GM12874 (cell line): ENCODE results near the gene OR52N2.

ENCODE experiments used
- CTCF ChIP-seq: IDR thresholded peaks from 2 replicates; pipeline ENCODE4 v1.5.1; 2011; ENCODE audit warnings: low read depth, mild to moderate bottlenecking, control low read depth, low read length, moderate library complexity; ENCODE audit not compliant: insufficient read depth

The OR52N2 gene

GRCh38 chr11:5841797-5842196, 33.1 kb downstream of the OR52N2 start, which contains the start of gene OR52E6:
Gene OR52E6, minus strand, starts transcription at chr11:5841897. Its CDS starts 0 bp downstream, at chr11:5841897.
- no peak for TF ChIP-seq CTCF

- TF ChIP-seq CTCF = no peak
Observed at GRCh38 chr11:5846701-5847100, 38.0 kb downstream of the OR52N2 start.

- no peak for TF ChIP-seq CTCF
Observed at GRCh38 chr11:5847711-5848110, 39.0 kb downstream of the OR52N2 start.

- no peak for TF ChIP-seq CTCF
Observed at GRCh38 chr11:5851002-5851401, 42.3 kb downstream of the OR52N2 start.

GRCh38 chr11:5857590-5857989, 48.9 kb downstream of the OR52N2 start, which contains the start of gene OR52E8:
Gene OR52E8, minus strand, starts transcription at chr11:5857690. Its CDS starts 0 bp downstream, at chr11:5857690.
- TF ChIP-seq CTCF = no peak

- TF ChIP-seq CTCF = no peak
Observed at GRCh38 chr11:5865826-5866225, 57.1 kb downstream of the OR52N2 start.
